B cell (primary cell): ENCODE measurements around the gene PROM2. TPM values are rescaled to one million over a fixed set of nuclear protein-coding genes. Genes with fewer than 3 reads are reported as not detected.

Experiments
- ATAC-seq: fragments of 200-7000 bp; cut with Tn5 transposase; one replicate; pipeline ENCODE4 v1.10.0; 2021; ENCODE audit warnings: low read depth, mild to moderate bottlenecking, moderate number of reproducible peaks, moderate library complexity
- CTCF ChIA-PET: fragments of 350-600 bp; sonication (Branson Sonifier 250); formaldehyde crosslinking; loops from one replicate; lab custom pipeline; 2021; ENCODE audit warnings: antibody characterized with exemption, inconsistent platforms; lab: Charles Lee
- POLR2A ChIA-PET: fragments of 350-600 bp; sonication (Branson Sonifier 250); formaldehyde crosslinking; loops from one replicate; lab custom pipeline; 2021; ENCODE audit warnings: antibody characterized with exemption; lab: Charles Lee
- DNase-seq: peaks from one replicate; pipeline ENCODE4 v3.0.0; 2013
- H2AFZ ChIP-seq: 2 replicates; pipeline ENCODE4 v1.6.1; 2012; ENCODE audit warnings: mild to moderate bottlenecking, low read depth, low read length; ENCODE audit not compliant: insufficient read depth, poor library complexity, severe bottlenecking
- H3K27ac ChIP-seq, 2 donors: 1 replicate in 1 of 2; 2 replicates in 1 of 2; pipeline ENCODE4 v1.5.1; 2012 to 2013; ENCODE audit warnings: low read length in 2 of 2, mild to moderate bottlenecking in 2 of 2, moderate library complexity in 1 of 2
- H3K27me3 ChIP-seq, 4 experiments: fragments of 200-600 bp in 1 of 4; sonication (generic) in 1 of 4; replicated peaks in 1 of 4; 1 replicate in 2 of 4; 2 replicates in 2 of 4; pipeline versions ENCODE4 v1.6.1 to v1.7.0; 2013 to 2016; ENCODE audit warnings: low read length in 3 of 4, mild to moderate bottlenecking in 2 of 4, mixed read lengths in 1 of 4, moderate library complexity in 1 of 4; ENCODE audit not compliant: insufficient read depth in 4 of 4, control insufficient read depth in 3 of 4; ENCODE audit errors: control extremely low read depth in 1 of 4
- H3K36me3 ChIP-seq, 2 experiments: replicated peaks in 1 of 2; 1 replicate in 1 of 2; 2 replicates in 1 of 2; pipeline versions ENCODE4 v1.6.1 to v1.7.1; 2013; ENCODE audit warnings: low read length in 1 of 2; ENCODE audit not compliant: insufficient read depth in 2 of 2, control insufficient read depth in 1 of 2; ENCODE audit errors: control extremely low read depth in 1 of 2, extremely low read depth in 1 of 2
- H3K4me1 ChIP-seq, 2 donors: fragments of 200-600 bp in 1 of 2; sonication (generic) in 1 of 2; 1 replicate in 1 of 2; 2 replicates in 1 of 2; pipeline versions ENCODE4 v1.5.1 to v1.6.1; 2013 to 2017; ENCODE audit warnings: low read length in 2 of 2; ENCODE audit not compliant: control insufficient read depth in 2 of 2, insufficient read depth in 2 of 2
- H3K4me2 ChIP-seq: replicated peaks from 2 replicates; pipeline ENCODE3; 2012; ENCODE audit warnings: mild to moderate bottlenecking, low read depth, low read length; ENCODE audit not compliant: poor library complexity, severe bottlenecking
- H3K4me3 ChIP-seq, 5 experiments: fragments of 200-600 bp in 1 of 5; sonication (generic) in 1 of 5; 1 replicate in 3 of 5; 2 replicates in 2 of 5; pipeline versions ENCODE4 v1.5.1 to v1.7.0; 2011 to 2016; ENCODE audit warnings: low read length in 4 of 5, mild to moderate bottlenecking in 4 of 5, low read depth in 2 of 5, control low read depth in 1 of 5, moderate library complexity in 1 of 5; ENCODE audit not compliant: insufficient read depth in 1 of 5; ENCODE audit errors: control extremely low read depth in 1 of 5, extremely low read depth in 1 of 5
- H3K79me2 ChIP-seq: fragments of 200-600 bp; sonication (generic); one replicate; pipeline ENCODE4 v1.6.0; 2016; ENCODE audit warnings: low read length; ENCODE audit not compliant: control insufficient read depth, insufficient read depth
- H3K9ac ChIP-seq: fragments of 200-600 bp; sonication (generic); 2 replicates; pipeline ENCODE4 v1.6.1; 2017; ENCODE audit warnings: mild to moderate bottlenecking, low read length, moderate library complexity
- H3K9me3 ChIP-seq, 3 donors: one replicate each; pipeline versions ENCODE4 v1.6.1 to v1.7.1; 2013; ENCODE audit warnings: low read length in 2 of 3; ENCODE audit not compliant: control insufficient read depth in 2 of 3, insufficient read depth in 1 of 3; ENCODE audit errors: control extremely low read depth in 1 of 3
- H4K20me1 ChIP-seq: 2 replicates; pipeline ENCODE4 v1.6.0; 2012; ENCODE audit warnings: mild to moderate bottlenecking, low read length; ENCODE audit not compliant: insufficient read depth, control insufficient read depth, poor library complexity, severe bottlenecking
- H3K27ac Mint-ChIP-seq: one replicate; pipeline ENCODE4 v1.8.0; 2021; ENCODE audit warnings: mixed read lengths
- H3K27me3 Mint-ChIP-seq: one replicate; pipeline ENCODE4 v1.8.0; 2021; ENCODE audit warnings: mixed read lengths
- H3K4me1 Mint-ChIP-seq: one replicate; pipeline ENCODE4 v1.8.0; 2021; ENCODE audit warnings: mixed read lengths
- H3K4me3 Mint-ChIP-seq: one replicate; pipeline ENCODE4 v1.8.0; 2021; ENCODE audit warnings: mixed read lengths
- H3K9me3 Mint-ChIP-seq: one replicate; pipeline ENCODE4 v1.8.0; 2022; ENCODE audit warnings: mixed read lengths; ENCODE audit not compliant: insufficient read depth
- EZH2 ChIP-seq: IDR thresholded peaks from 2 replicates; pipeline ENCODE4 v1.6.1; 2012; ENCODE audit warnings: borderline replicate concordance, low read depth, mild to moderate bottlenecking, moderate library complexity, low read length; ENCODE audit not compliant: insufficient read depth, poor library complexity, severe bottlenecking
- WGBS: methylation state at CpG from one replicate; pipeline ENCODE4 v1.1.5; 2013; ENCODE audit warnings: missing lambda C conversion rate; ENCODE audit not compliant: insufficient coverage; 5-methylcytosine and 5-hydroxymethylcytosine counted together
- intact Hi-C: fragments of 100-400 bp; cut with micrococcal nuclease; formaldehyde crosslinking; loops from one replicate; pipeline ENCODE4 v1.10.0; 2022
- polyA plus RNA-seq: library from polyadenylated mRNA; depleted of rRNA; stranded (reverse); fragments of >200 nt; gene quantifications from 2 replicates; pipeline ENCODE4 v1.2.3, GENCODE V29; 2012
- total RNA-seq, 2 donors: library from RNA; stranded (reverse); fragments of 120-200 nt in 1 of 2; gene quantifications; 1 replicate in 1 of 2; 2 replicates in 1 of 2; pipeline versions ENCODE4 v1.2.3 to v1.2.4, GENCODE V29; 2013 to 2022
- TF ChIP-seq, protein P1 (sequence below): fragments of 200-600 bp; IDR thresholded peaks from one replicate; pipeline ENCODE4 v1.8.0; 2022; ENCODE audit warnings: antibody characterized with exemption, mild to moderate bottlenecking

The PROM2 gene
- total and polyA plus RNA-seq, 2 donors (not counting 1 experiment from before 2014, with no cell fraction given): 0.67 to 1.3 TPM

DNA sequence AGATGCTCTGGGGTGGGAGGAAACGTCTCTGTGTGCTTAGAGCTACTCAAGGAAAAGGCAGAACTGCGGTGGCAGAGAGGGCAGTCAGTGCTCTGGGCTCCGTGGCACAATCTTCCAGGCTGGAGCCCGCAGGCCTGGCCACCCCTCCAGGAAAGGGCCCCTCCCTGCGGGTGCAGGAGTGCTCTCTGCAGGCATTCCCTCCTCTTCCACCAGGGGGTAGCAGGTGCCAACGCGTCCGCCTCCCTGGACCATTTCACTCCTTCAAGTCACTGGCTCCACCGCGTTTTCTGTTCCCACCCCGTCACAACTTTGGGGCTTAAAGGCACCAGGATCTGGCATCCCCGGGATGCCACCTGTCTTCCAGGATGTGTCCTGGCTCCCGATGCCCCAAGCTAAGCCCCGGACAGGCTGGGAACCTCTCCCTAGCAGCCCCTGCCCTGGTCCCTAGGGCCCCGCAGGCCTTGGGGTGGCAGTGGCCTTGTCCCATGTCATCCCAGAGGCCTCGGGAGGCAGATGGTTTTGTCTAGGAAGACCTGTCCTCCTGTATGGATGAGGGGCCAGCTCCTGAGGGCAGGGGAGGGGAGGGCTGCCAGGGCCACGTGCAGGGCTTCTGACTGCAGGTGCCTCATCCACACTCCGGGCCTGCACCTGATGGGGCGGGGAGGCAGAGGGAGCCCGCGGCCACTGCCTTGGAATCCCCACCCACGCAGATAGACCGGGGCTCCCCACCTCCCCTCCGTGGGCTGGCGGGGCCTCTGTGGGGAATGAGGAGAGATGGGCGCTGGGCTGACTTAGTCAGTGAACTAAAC, 49.3 kb downstream of the PROM2 start:
- no peak overlapping the region for H3K27ac Mint-ChIP-seq
- Histone ChIP-seq H3K9ac (no peak overlapping the region), H3K79me2 (no peaks in the 10 kb centered on the region), H2AFZ (no peak overlapping the region), H3K9me3 (peaks cover 0 to 10% (median 0%) of the 10 kb centered on the region in 3 donors), H3K4me3 (no peak overlapping the region), H4K20me1 (no peaks in the 10 kb centered on the region), H3K36me3 (no peaks in the 10 kb centered on the region), H3K27ac (no peak overlapping the region), H3K27me3 (no peaks in the 10 kb centered on the region), H3K4me2 (no peak overlapping the region), H3K4me1 (no peaks in the 10 kb centered on the region)
- TF ChIP-seq, protein P1, sequence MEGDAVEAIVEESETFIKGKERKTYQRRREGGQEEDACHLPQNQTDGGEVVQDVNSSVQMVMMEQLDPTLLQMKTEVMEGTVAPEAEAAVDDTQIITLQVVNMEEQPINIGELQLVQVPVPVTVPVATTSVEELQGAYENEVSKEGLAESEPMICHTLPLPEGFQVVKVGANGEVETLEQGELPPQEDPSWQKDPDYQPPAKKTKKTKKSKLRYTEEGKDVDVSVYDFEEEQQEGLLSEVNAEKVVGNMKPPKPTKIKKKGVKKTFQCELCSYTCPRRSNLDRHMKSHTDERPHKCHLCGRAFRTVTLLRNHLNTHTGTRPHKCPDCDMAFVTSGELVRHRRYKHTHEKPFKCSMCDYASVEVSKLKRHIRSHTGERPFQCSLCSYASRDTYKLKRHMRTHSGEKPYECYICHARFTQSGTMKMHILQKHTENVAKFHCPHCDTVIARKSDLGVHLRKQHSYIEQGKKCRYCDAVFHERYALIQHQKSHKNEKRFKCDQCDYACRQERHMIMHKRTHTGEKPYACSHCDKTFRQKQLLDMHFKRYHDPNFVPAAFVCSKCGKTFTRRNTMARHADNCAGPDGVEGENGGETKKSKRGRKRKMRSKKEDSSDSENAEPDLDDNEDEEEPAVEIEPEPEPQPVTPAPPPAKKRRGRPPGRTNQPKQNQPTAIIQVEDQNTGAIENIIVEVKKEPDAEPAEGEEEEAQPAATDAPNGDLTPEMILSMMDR: no peak
- TF ChIP-seq EZH2: no peak
- 83% methylated on average over 20 of the region's 26 CpGs for WGBS
- peaks cover 3% of the 10 kb centered on the region for H3K9me3 Mint-ChIP-seq
- H3K27me3 Mint-ChIP-seq: no peaks in the 10 kb centered on the region
- ATAC-seq (no peak), DNase-seq (no peak)
- no peak overlapping the region for H3K4me3 Mint-ChIP-seq
- no peaks in the 10 kb centered on the region for H3K4me1 Mint-ChIP-seq
- intact Hi-C loops: no loop called here
- ChIA-PET CTCF (no interaction called here), POLR2A (no interaction called here)

DNA sequence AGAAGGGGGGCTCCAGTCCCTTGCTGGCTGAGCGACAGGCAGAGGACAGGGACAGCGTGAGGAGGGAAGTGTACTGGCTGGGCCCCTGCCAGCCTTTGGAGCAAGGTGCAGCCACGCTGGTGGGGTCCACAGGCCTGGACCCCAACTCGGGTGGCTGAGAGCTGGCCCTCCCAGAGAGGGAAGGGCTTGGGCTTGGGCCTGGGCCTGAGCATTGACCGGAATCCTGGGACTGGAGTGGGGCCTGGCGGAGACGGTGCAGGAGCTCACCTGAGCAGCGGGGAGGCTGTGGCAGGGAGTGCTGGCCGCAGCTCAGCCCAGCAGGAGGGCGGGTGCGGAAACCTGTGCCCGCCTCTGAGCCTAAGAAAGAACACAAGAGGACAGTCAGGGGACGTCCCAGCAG, 50.8 kb downstream of the PROM2 start:
- no peak for DNase-seq
- 96% methylated on average over 13 of the region's 13 CpGs for WGBS
- Histone ChIP-seq H3K9me3 (peaks cover 0 to 10% (median 0%) of the 10 kb centered on the region in 3 donors), H3K4me1 (no peaks in the 10 kb centered on the region), H3K79me2 (no peaks in the 10 kb centered on the region), H3K4me2 (no peak overlapping the region), H3K27ac (no peak overlapping the region), H3K36me3 (no peaks in the 10 kb centered on the region), H2AFZ (no peak overlapping the region), H3K9ac (no peak overlapping the region), H3K27me3 (no peaks in the 10 kb centered on the region), H3K4me3 (no peak overlapping the region), H4K20me1 (no peaks in the 10 kb centered on the region)
- Mint-ChIP-seq H3K4me1 (no peaks in the 10 kb centered on the region), H3K27me3 (no peaks in the 10 kb centered on the region), H3K4me3 (no peak overlapping the region), H3K27ac (no peak overlapping the region), H3K9me3 (peaks cover 3% of the 10 kb centered on the region)
- CTCF ChIA-PET: no interaction called here
- POLR2A ChIA-PET: no interaction called here
- intact Hi-C loops: no loop called here
- TF ChIP-seq EZH2: no peak
- TF ChIP-seq, protein P1: no peak
- ATAC-seq: no peak
